ENCODE measurements around the gene SERINC3. TPM values are rescaled to one million over a fixed set of nuclear protein-coding genes. Genes with fewer than 3 reads are reported as not detected.

The SERINC3 gene
- total and polyA plus RNA-seq, 2 donors (not counting 3 experiments of a cell fraction or from before 2014, with no cell fraction given): 83.7 to 177 TPM

- Histone ChIP-seq H3K4me3 (replicated peaks in 1 of 3; ENCODE audit: insufficient read depth in 1 of 3, low read depth in 1 of 3, low read length in 3 of 3) (no peak overlapping the region), H3K9ac (replicated peaks; ENCODE audit: extremely low read depth, insufficient read depth, low read length) (no peak overlapping the region), H3K27me3 (ENCODE audit: control insufficient read depth in 2 of 2, insufficient read depth in 2 of 2, low read length in 2 of 2) (no peaks in the 10 kb centered on the region), H3K9me3 (replicated peaks; ENCODE audit: control insufficient read depth, insufficient read depth, low read length) (no peaks in the 10 kb centered on the region), H3K4me2 (ENCODE audit: insufficient read depth, low read length) (no peak overlapping the region), H4K20me1 (replicated peaks; ENCODE audit: control insufficient read depth, extremely low read depth, insufficient read depth, low read length) (no peaks in the 10 kb centered on the region), H3K4me1 (ENCODE audit: control insufficient read depth, extremely low read depth, insufficient read depth, low read length) (no peaks in the 10 kb centered on the region), H3K79me2 (ENCODE audit: control insufficient read depth, insufficient read depth, low read length) (no peaks in the 10 kb centered on the region), H3K27ac (ENCODE audit: insufficient read depth, low read depth, low read length) (no peak overlapping the region), H3K36me3 (ENCODE audit: control insufficient read depth in 2 of 2, extremely low read depth in 1 of 2, insufficient read depth in 2 of 2, low read length in 2 of 2) (no peaks in the 10 kb centered on the region), H3K9me1 (replicated peaks; ENCODE audit: control insufficient read depth, extremely low read depth, insufficient read depth, low read length) (no peaks in the 10 kb centered on the region), H2AFZ (ENCODE audit: low read depth, low read length) (no peak overlapping the region)
- dilution Hi-C loops (cut with MboI; ENCODE audit: extremely low pct_ligation_motif_present, low sequenced_read_pairs) (no loop called here), intact Hi-C loops (cut with micrococcal nuclease) (loop anchor here (10.0 kb wide), 1 partner anchor 349 kb away; no protein-coding TSS in a partner anchor)
- BruUV-seq (replicated peaks): no TSS peak
- TF ChIP-seq EZH2 (IDR thresholded peaks at IDR 0.05; ENCODE audit: borderline replicate concordance, low read depth, low read length, severe bottlenecking): no peak
- no peak for TF ChIP-seq FOS (IDR thresholded peaks at IDR 0.05; ENCODE audit: borderline replicate concordance, insufficient read depth, low read length)
- no peak for TF ChIP-seq GATA2 (IDR thresholded peaks at IDR 0.05; ENCODE audit: insufficient read depth, insufficient read length, low read depth, low read length)
- no peak for TF ChIP-seq MYC (IDR thresholded peaks at IDR 0.05; ENCODE audit: low read depth, low read length)
- TF ChIP-seq JUN (IDR thresholded peaks at IDR 0.05; ENCODE audit: borderline replicate concordance, insufficient read depth, insufficient read length, low read depth): no peak
- TF ChIP-seq CTCF (IDR thresholded peaks at IDR 0.05; ENCODE audit: extremely low read depth in 1 of 2, insufficient read depth in 1 of 2, low read depth in 1 of 2, low read length in 2 of 2): no peak
- no peak for TF ChIP-seq POLR2AphosphoS5 (IDR thresholded peaks at IDR 0.05; ENCODE audit: insufficient read depth, low read depth, low read length)
- ChIA-PET POLR2A (no interaction called here), CTCF (interaction anchor here (2.7 kb wide), 1 partner anchor 246 kb away, joined by 9 read pairs; no protein-coding TSS in a partner anchor)
- FAIRE-seq (no peak), DNase-seq (ENCODE audit: low read depth, low spot score) (no peak)
Observed at GRCh38 chr20:44463466-44463865, 58.4 kb downstream of the SERINC3 start.

All from endothelial cell of umbilical vein (primary cell).